A673 (cell line): ENCODE measurements around the gene PIEZO1. TPM values are rescaled to one million over a fixed set of nuclear protein-coding genes. Genes with fewer than 3 reads are reported as not detected.

Source experiments
- BruUV-seq: library from RNA; stranded (reverse); fragments of 400-500 nt; replicated peaks from 2 replicates; lab custom pipeline; 2021; lab: Mats Ljungman, UMichigan
- CTCF ChIA-PET: fragments of 300-600 bp; sonication (Branson Sonifier 250); formaldehyde crosslinking; loops from one replicate; lab custom pipeline; 2022; ENCODE audit warnings: antibody characterized with exemption; lab: Charles Lee
- POLR2A ChIA-PET: fragments of 300-600 bp; sonication (Branson Sonifier 250); formaldehyde crosslinking; loops from one replicate; lab custom pipeline; 2022; ENCODE audit warnings: antibody characterized with exemption; ENCODE audit not compliant: low non-redundant PET; lab: Charles Lee
- DNase-seq: peaks from one replicate; pipeline ENCODE4 v3.0.0-alpha.2; 2015; ENCODE audit warnings: low spot score
- H3K27ac ChIP-seq: fragments of 200-600 bp; sonication (generic); 2 replicates; pipeline ENCODE4 v1.5.1; 2016; ENCODE audit warnings: mixed run types, low read depth, mild to moderate bottlenecking, mixed read lengths, antibody characterized with exemption, low read length; ENCODE audit not compliant: poor library complexity, severe bottlenecking
- H3K27me3 ChIP-seq: fragments of 200-600 bp; sonication (generic); replicated peaks from 2 replicates; pipeline ENCODE4 v1.6.1; 2017; ENCODE audit warnings: mixed run types, low read depth, mild to moderate bottlenecking, mixed read lengths, antibody characterized with exemption, low read length; ENCODE audit not compliant: insufficient read depth, poor library complexity
- H3K36me3 ChIP-seq: fragments of 200-600 bp; sonication (generic); 2 replicates; pipeline ENCODE4 v1.6.1; 2016; ENCODE audit warnings: mixed run types, mild to moderate bottlenecking, mixed read lengths, antibody characterized with exemption, low read length; ENCODE audit not compliant: insufficient read depth, poor library complexity, severe bottlenecking
- H3K4me1 ChIP-seq: fragments of 200-600 bp; sonication (generic); 2 replicates; pipeline ENCODE4 v1.6.1; 2017; ENCODE audit warnings: mixed run types, mild to moderate bottlenecking, mixed read lengths, antibody characterized with exemption, low read length; ENCODE audit not compliant: insufficient read depth, poor library complexity, severe bottlenecking
- H3K4me3 ChIP-seq: fragments of 200-600 bp; sonication (generic); 2 replicates; pipeline ENCODE4 v1.5.1; 2016; ENCODE audit warnings: low read depth, mixed run types, mild to moderate bottlenecking, mixed read lengths, low read length; ENCODE audit not compliant: poor library complexity, severe bottlenecking
- H3K9me3 ChIP-seq: fragments of 200-600 bp; sonication (generic); 2 replicates; pipeline ENCODE4 v1.6.1; 2016; ENCODE audit warnings: mixed run types, low read depth, mild to moderate bottlenecking, mixed read lengths, antibody characterized with exemption, low read length; ENCODE audit not compliant: poor library complexity, severe bottlenecking
- CTCF ChIP-seq: fragments of 300-800, 200-600 bp; sonication (generic); conservative IDR thresholded peaks from 2 replicates; pipeline ENCODE4 v1.5.1; 2017; ENCODE audit warnings: low read depth, mild to moderate bottlenecking, antibody characterized with exemption, low read length, moderate library complexity, mixed read lengths
- EZH2 ChIP-seq: fragments of 200-600 bp; sonication (generic); IDR thresholded peaks from 2 replicates; pipeline ENCODE4 v1.6.1; 2017; ENCODE audit warnings: borderline replicate concordance, low read depth, mild to moderate bottlenecking, mixed read lengths, antibody characterized with exemption, low read length; ENCODE audit not compliant: poor library complexity, severe bottlenecking
- intact Hi-C: fragments of 100-400 bp; cut with micrococcal nuclease; formaldehyde crosslinking; loops from one replicate; pipeline ENCODE4 v1.10.0; 2022; ENCODE audit not compliant: unreplicated experiment
- total RNA-seq: library from RNA; stranded (reverse); gene quantifications from 2 replicates; pipeline ENCODE4 v1.2.3, GENCODE V29; 2021

Gene PIEZO1
- total RNA-seq, 1 experiment from 2014 or later, result 174 TPM

- CTCF ChIA-PET, result no interaction called here
- intact Hi-C loops, result no loop called here
Measured at GRCh38 chr16:88760424-88761142, 24.4 kb downstream of the PIEZO1 start.

GRCh38 chr16:88759976-88760350, 25.1 kb downstream of the PIEZO1 start:
- no peaks in the 10 kb centered on the region for H3K4me1 ChIP-seq
- no TSS peak for BruUV-seq
- POLR2A ChIA-PET, result no interaction called here
- DNase-seq, result no peak
- peaks cover 4% of the 10 kb centered on the region for H3K36me3 ChIP-seq
- TF ChIP-seq EZH2, result no peak
- H3K9me3 ChIP-seq, result no peaks in the 10 kb centered on the region
- H3K27ac ChIP-seq, result peak overlapping the region; percentile 23
- H3K27me3 ChIP-seq, result no peaks in the 10 kb centered on the region
- H3K4me3 ChIP-seq, result no peak overlapping the region
- CTCF ChIA-PET, result no interaction called here
- intact Hi-C loops, result loop anchor here (10.0 kb wide), 1 partner anchor 455 kb away; the partner anchor contains the start of gene ZNF778

More at GRCh38 chr16:88760424-88761142, 24.4 kb downstream of the PIEZO1 start:
- Histone ChIP-seq H3K9me3 (no peaks in the 10 kb centered on the region), H3K36me3 (peaks cover 4% of the 10 kb centered on the region), H3K27ac (peak overlapping the region; percentile 23), H3K27me3 (no peaks in the 10 kb centered on the region), H3K4me1 (no peaks in the 10 kb centered on the region), H3K4me3 (no peak overlapping the region)
- no peak for DNase-seq
- BruUV-seq, result no TSS peak
- POLR2A ChIA-PET, result no interaction called here
- TF ChIP-seq EZH2 (no peak), CTCF (no peak)

- ChIA-PET POLR2A (no interaction called here), CTCF (no interaction called here)
- no peaks in the 10 kb centered on the region for H3K9me3 ChIP-seq
- no TSS peak for BruUV-seq
- no peaks in the 10 kb centered on the region for H3K4me1 ChIP-seq
- H3K27ac ChIP-seq, result peak overlapping the region; percentile 3
- H3K4me3 ChIP-seq, result no peak overlapping the region
- no peak for TF ChIP-seq CTCF
- H3K27me3 ChIP-seq, result no peaks in the 10 kb centered on the region
- intact Hi-C loops, result loop anchor here (10.0 kb wide), 1 partner anchor 455 kb away; the partner anchor contains the start of gene ZNF778
- no peak for DNase-seq
- H3K36me3 ChIP-seq, result peaks cover 4% of the 10 kb centered on the region
Measured at GRCh38 chr16:88759245-88759975, 25.6 kb downstream of the PIEZO1 start.
